NCI-H1417 (cell line): ENCODE measurements around the gene PITRM1.
"Not testable (repeated sequence)": the region's sequence is repeated elsewhere in the genome, so short reads cannot be mapped to it uniquely, and the experiment has no call there.

Experiments used
- DNase-seq, 3 experiments: peaks; one replicate each; lab custom pipeline; 2025; lab: John Stamatoyannopoulos, UW

Gene PITRM1

GRCh38 chr10:3199488-3199887 is 26.9 kb upstream of the PITRM1 start:
- no peak for DNase-seq

DNA sequence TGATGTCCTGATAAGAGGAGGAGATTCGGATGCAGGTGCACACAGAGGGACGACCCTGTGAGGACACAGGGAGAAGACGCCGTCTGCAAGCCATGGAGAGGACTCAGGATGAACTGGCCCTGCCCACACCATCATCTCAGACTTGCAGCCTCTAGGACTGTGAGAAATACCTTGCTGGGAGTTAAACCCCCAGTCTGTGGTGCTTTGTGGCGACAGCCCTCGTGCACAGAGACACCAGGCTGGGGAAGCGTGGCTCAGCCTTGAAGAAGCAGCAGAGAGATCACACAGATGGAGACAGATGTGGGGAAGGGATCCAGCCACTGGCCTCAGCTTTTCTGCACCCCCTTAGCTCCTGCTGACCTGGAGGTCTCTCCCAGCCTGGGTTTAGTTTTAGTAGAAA is 26.3 kb upstream of the PITRM1 start:
- DNase-seq, result no peak

DNA sequence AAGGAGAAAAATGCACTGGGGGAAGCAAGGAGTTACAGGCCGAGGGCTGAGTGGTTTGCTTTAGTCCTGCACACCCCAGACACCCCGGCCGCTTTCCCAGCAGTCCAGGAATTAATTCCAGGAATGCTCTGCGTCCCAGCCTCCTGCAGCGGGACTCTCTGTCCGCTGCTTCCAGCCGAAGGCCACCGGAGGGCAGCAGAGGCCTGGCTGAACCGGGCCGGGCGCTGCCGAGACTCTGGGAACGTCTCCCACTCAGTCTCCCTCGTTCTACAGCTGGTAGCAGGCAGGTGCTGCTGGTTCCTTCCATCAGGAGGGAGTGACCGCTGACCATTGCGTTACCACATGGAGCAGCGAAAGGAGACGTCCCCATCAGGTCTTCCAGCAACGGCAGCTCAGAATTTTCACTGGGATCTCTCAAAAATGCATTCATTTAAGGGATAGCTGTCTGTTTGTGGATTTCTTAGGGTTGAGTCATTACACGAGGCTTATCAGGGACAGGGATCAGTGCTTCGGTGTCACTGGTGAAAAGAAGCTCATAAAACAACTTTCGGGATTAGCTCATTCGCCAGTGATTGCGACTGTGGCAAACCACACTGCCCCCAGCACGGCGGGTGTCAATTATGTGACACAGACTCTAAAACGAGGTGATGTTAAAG is 24.9 kb upstream of the PITRM1 start:
- peak; percentile 56 to 85 (median 59) for DNase-seq

- DNase-seq, result no peak
These were observed 24.4 kb upstream of the PITRM1 start for GRCh38 chr10:3196958-3197347.

- DNase-seq, result no peak
These were observed 23.9 kb upstream of the PITRM1 start for GRCh38 chr10:3196482-3196881.

DNA sequence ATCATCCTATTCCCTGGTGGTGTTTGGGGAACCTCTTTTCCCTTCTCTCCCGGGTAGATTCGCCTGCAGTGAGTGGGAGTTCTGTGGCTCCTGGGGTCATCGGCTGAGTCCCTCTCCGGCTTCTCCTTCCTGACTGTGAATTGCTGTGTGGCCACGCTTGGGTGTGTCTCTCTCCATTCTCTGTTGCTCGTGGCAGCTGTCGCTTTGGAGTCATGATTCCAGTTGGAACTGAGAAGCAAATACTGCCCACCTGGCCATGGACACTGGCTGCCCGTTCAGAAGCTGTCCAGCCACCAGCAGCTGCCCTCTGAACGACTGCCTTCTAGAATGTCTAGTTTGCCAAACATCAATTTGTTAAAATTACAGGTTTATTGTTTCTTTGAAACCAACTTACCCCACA is 23.1 kb upstream of the PITRM1 start:
- peak in 1 of 3 experiments; percentile 2 for DNase-seq

DNA sequence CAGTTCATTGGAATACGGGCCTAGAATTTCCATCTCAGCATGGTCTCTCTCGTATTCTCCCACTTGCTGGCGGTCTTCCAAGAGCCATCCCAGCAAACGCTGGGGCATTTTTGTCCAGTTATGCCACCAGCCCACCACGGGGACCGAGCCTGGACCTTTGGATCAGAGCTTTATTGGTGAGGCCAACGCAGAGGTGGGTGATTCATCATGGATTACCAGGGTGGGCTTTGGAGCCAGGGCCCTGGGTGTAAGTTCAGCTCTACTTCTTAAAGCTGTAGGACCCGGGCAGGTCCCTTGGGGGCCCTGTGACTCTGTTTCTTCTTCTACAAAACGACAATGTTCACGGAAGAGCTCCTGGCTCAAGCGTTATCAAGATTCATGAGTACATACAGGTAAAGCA is 22.7 kb upstream of the PITRM1 start:
- DNase-seq, result no peak

DNA sequence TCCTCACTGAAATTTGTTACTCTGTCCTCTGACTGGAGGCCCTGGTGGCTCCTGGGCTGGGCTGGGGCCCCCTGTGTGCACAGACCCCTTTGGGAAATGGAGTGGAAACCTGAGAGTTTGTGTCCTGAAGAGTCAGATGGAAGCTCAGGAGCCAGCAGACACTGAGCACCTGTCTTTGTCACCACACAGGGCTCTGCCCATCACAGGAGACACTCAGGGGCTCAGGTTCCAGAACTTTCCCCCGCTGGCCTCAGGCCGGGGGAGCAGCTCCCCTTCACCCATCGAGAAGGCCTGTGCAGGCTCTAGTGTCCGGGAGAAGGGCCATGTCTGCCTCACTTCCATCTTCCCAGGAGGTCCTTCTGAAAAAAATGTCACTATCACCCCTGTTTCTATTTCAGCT is 22.3 kb upstream of the PITRM1 start:
- no peak for DNase-seq

DNA sequence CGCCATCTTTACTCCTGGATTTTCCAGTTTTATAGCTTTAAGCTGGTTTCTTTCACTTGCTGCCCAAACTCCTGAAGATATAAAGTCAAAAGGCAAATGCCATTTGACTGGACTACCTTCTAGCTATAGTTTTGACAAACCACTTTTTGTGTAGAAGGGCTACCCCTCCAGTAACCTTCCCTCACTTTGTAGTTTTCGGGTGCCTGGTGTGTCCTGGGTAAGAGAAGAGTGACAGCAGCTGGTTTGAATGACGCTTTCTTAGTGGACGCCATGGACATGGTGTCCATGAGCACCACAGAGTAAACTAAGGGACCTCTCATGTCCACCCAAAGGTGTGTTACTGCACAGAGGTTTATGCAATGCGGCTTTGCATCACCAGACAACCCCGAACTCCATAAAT is 21.2 kb upstream of the PITRM1 start:
- DNase-seq, result no peak

GRCh38 chr10:3192856-3193635 is 20.5 kb upstream of the PITRM1 start:
- DNase-seq, result peak; percentile 30 to 65 (median 42)

GRCh38 chr10:3190817-3191216 is 18.2 kb upstream of the PITRM1 start:
- DNase-seq, result no peak

DNA sequence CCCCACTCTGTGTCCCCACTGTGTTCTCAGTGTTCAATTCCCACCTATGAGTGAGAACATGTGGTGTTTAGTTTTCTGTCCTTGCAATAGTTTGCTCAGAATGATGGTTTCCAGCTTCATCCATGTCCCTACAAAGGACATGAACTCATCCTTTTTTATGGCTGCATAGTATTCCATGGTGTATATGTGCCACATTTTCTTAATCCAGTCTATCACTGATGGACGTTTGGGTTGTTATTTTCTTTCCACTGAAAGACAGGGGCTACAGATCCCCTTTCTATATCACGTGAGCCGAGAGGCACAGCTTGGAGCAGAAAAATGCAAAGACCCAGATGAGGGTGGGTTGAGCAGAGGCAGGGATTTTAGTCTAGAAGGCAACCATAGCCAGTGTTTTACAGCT is 14.6 kb upstream of the PITRM1 start:
- not testable (repeated sequence) for DNase-seq

GRCh38 chr10:3186368-3186767 is 13.8 kb upstream of the PITRM1 start:
- DNase-seq, result no peak

DNA sequence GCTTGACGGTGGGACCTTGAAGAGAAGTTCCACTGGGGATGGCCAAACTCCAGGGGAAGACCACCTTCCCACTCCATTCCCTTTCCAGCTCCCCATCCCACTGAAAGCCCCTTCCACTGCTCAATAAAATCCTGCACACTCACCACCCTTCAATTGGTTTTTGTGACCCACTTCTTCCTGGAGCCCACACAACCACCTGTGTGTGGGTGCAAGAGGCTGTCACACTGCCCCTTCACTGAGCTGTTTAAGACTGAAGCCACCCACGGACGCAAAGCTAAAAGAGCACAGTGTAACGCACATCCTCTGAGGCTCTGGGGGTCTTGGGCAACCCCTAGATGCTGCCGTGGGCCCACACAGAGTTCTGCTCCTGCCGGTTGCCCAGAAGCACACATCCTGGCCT is 12.8 kb upstream of the PITRM1 start:
- DNase-seq, result no peak

GRCh38 chr10:3180355-3181025 is 7.9 kb upstream of the PITRM1 start:
- DNase-seq, result no peak

DNA sequence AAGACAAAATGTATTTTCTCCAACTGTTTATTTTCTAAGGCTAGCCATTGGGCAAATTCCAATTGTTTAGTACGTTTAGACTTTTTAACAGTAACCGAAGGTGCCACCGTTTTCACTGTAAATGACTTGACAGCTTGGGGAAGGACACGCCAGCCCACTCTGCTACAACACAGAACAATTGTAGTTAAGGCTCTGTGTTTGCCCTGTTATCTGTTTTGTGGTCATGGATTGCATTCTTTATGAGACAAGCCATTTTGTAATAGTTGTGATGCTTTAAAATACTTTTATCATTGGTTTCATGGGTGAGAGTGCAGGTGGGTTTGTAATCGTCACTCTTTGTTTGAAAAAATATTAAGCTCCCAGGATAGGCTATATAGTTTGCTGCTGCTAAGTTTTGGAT is 6.6 kb upstream of the PITRM1 start:
- no peak for DNase-seq

- DNase-seq, result no peak
These were observed 5.5 kb upstream of the PITRM1 start for GRCh38 chr10:3178042-3178441.

- DNase-seq, result peak in 1 of 3 experiments; percentile 96
These were observed 743 bp upstream of the PITRM1 start for GRCh38 chr10:3173171-3173878.

DNA sequence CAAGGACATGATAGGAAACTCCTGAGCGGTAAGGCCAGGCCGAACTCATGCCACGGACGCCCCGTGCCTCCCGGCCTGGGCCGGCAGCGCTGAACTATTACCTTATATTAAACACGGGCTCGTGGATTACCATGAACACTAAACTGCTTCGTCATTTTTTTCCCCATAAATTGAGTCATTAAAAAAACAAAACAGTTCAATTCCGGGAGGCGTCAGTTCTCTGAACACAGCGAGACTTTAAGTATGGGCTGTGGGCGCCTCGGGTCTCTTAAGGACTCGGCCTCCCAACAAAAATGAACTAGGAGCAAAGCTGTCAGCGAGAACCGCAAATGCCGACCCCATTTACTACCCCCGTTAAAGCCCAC is 519 bp downstream of the PITRM1 start:
- DNase-seq, result no peak

- DNase-seq, result not testable (repeated sequence)
These were observed 1.1 kb downstream of the PITRM1 start for GRCh38 chr10:3171488-3171887.

- DNase-seq, result no peak
These were observed 2.9 kb downstream of the PITRM1 start for GRCh38 chr10:3169673-3170072.

DNA sequence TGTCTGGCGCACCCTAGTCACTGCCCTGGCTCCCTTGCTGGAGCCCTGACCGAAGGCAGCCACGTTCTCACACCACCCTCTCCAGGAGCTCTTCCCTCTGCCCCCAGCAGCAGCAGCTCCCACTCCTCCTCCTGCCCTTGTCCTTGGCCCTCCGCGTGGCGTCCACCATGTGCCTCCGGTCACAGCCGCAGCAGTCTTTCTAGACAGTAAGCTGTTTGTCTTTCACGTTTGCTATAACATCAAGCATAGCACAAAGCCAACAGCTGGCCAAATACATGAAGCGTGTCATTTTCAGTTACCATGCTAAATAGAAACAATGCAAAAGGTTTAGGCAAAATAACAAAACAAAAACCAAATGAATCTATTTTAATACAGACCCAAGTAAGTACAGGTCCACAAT is 3.3 kb downstream of the PITRM1 start:
- DNase-seq, result no peak
